SK-N-SH (cell line): ENCODE data around the gene SMG7. TPM values are rescaled to one million over a fixed set of nuclear protein-coding genes. Genes with fewer than 3 reads are reported as not detected.

Source experiments
- CTCF ChIA-PET: fragments of 300-600, 350-600 bp; formaldehyde crosslinking; extraction: SDS; loops from one replicate; lab custom pipeline; 2021; lab: Yijun Ruan, JAX
- POLR2A ChIA-PET: fragments of 350-600 bp; sonication (Branson Sonifier 250); formaldehyde crosslinking; extraction: SDS; loops from one replicate; lab custom pipeline; 2020; ENCODE audit warnings: antibody characterized with exemption, inconsistent platforms; lab: Yijun Ruan, JAX
- DNase-seq: peaks from one replicate; pipeline ENCODE4 v3.0.0; 2012
- H2AFZ ChIP-seq: fragments of 200-600 bp; sonication (generic); 2 replicates; pipeline ENCODE4 v1.8.1; 2016; ENCODE audit warnings: antibody characterized with exemption, mild to moderate bottlenecking, low read depth
- H3F3A ChIP-seq: fragments of 200-600 bp; sonication (generic); replicated peaks from 2 replicates; pipeline ENCODE3; 2016; ENCODE audit warnings: antibody characterized with exemption, mild to moderate bottlenecking; ENCODE audit not compliant: insufficient read depth
- H3K27ac ChIP-seq, 2 experiments: fragments of 200-500 bp in 1 of 2; fragments of 200-600 bp in 1 of 2; sonication (Bioruptor generic) in 1 of 2; sonication (generic), shearing (Covaris generic) in 1 of 2; 2 replicates each; pipeline versions ENCODE4 v1.5.1 to v1.6.1; 2014 to 2016; ENCODE audit warnings: low read depth in 2 of 2, inconsistent platforms in 1 of 2, low read length in 1 of 2, mild to moderate bottlenecking in 1 of 2, mixed read lengths in 1 of 2
- H3K27me3 ChIP-seq: fragments of 200-600 bp; sonication (generic), shearing (Covaris generic); 2 replicates; pipeline ENCODE4 v1.6.1; 2016; ENCODE audit warnings: mixed run types; ENCODE audit not compliant: insufficient read depth
- H3K36me3 ChIP-seq, 2 experiments: fragments of 200-500 bp in 1 of 2; fragments of 200-600 bp in 1 of 2; sonication (Bioruptor generic) in 1 of 2; sonication (generic) in 1 of 2; replicated peaks in 1 of 2; 2 replicates each; pipeline versions ENCODE3 to v1.5.1; 2014 to 2016; ENCODE audit warnings: low read length in 1 of 2, mild to moderate bottlenecking in 1 of 2; ENCODE audit not compliant: insufficient read depth in 2 of 2, control insufficient read depth in 1 of 2
- H3K4me1 ChIP-seq, 2 experiments: fragments of 200-500 bp in 1 of 2; fragments of 200-600 bp in 1 of 2; sonication (Bioruptor generic) in 1 of 2; sonication (generic), shearing (Covaris generic) in 1 of 2; 2 replicates each; pipeline versions ENCODE4 v1.5.1 to v1.6.1; 2014 to 2016; ENCODE audit warnings: low read depth in 1 of 2, low read length in 1 of 2, mixed run types in 1 of 2; ENCODE audit not compliant: insufficient read depth in 2 of 2, control insufficient read depth in 1 of 2
- H3K4me2 ChIP-seq: fragments of 200-600 bp; sonication (generic), shearing (Covaris generic); 2 replicates; pipeline ENCODE4 v1.6.1; 2017; ENCODE audit warnings: mixed run types
- H3K4me3 ChIP-seq, 2 experiments: fragments of 200-500 bp in 1 of 2; fragments of 200-600 bp in 1 of 2; sonication (Bioruptor generic) in 1 of 2; sonication (generic), shearing (Covaris generic) in 1 of 2; 2 replicates each; pipeline versions ENCODE4 v1.5.1 to v1.8.1; 2014 to 2016; ENCODE audit warnings: low read depth in 2 of 2, inconsistent platforms in 1 of 2, low read length in 1 of 2, mild to moderate bottlenecking in 1 of 2, mixed read lengths in 1 of 2, moderate library complexity in 1 of 2
- H3K79me2 ChIP-seq: fragments of 200-600 bp; sonication (generic); 2 replicates; pipeline ENCODE4 v1.8.1; 2017; ENCODE audit warnings: mild to moderate bottlenecking; ENCODE audit not compliant: insufficient read depth
- H3K9ac ChIP-seq: fragments of 200-600 bp; sonication (generic); 2 replicates; pipeline ENCODE4 v1.6.1; 2017; ENCODE audit warnings: mixed run types
- H3K9me2 ChIP-seq: fragments of 200-600 bp; sonication (generic); 2 replicates; pipeline ENCODE4 v1.6.1; 2017; ENCODE audit warnings: mixed run types
- H3K9me3 ChIP-seq: fragments of 200-600 bp; sonication (generic); 2 replicates; pipeline ENCODE4 v1.6.1; 2017; ENCODE audit warnings: mixed run types, mild to moderate bottlenecking, moderate library complexity
- H4K20me1 ChIP-seq: fragments of 200-600 bp; sonication (generic); 2 replicates; pipeline ENCODE4 v1.6.1; 2017; ENCODE audit warnings: mild to moderate bottlenecking, mixed run types; ENCODE audit not compliant: insufficient read depth
- ELF1 ChIP-seq: IDR thresholded peaks from 2 replicates; pipeline ENCODE4 v1.4.0; 2012
- FOSL2 ChIP-seq: IDR thresholded peaks from 2 replicates; pipeline ENCODE4 v1.4.0; 2012; ENCODE audit warnings: low read depth, mild to moderate bottlenecking, moderate library complexity, borderline replicate concordance
- FOXM1 ChIP-seq: IDR thresholded peaks from 2 replicates; pipeline ENCODE4 v1.4.0; 2012; ENCODE audit warnings: low read depth, mild to moderate bottlenecking
- GABPA ChIP-seq: IDR thresholded peaks from 2 replicates; pipeline ENCODE4 v1.4.0; 2012; ENCODE audit warnings: low read depth, mild to moderate bottlenecking
- GATA2 ChIP-seq: sonication (generic); formaldehyde crosslinking; IDR thresholded peaks from 2 replicates; pipeline ENCODE4 v1.5.0; 2020; ENCODE audit warnings: mild to moderate bottlenecking, missing genetic modification reagents
- JUND ChIP-seq: IDR thresholded peaks from 2 replicates; pipeline ENCODE4 v1.4.0; 2012
- MEF2A ChIP-seq: IDR thresholded peaks from 2 replicates; pipeline ENCODE4 v1.4.0; 2012; ENCODE audit warnings: low read depth, borderline replicate concordance
- MXI1 ChIP-seq: IDR thresholded peaks from 2 replicates; pipeline ENCODE4 v1.6.1; 2012; ENCODE audit warnings: mild to moderate bottlenecking, low read depth, low read length, improper control_type of control experiment
- POLR2AphosphoS5 ChIP-seq: IDR thresholded peaks from 2 replicates; pipeline ENCODE4 v1.6.1; 2012; ENCODE audit warnings: low read depth, low read length
- RCOR1 ChIP-seq: fragments of 150-350 bp; IDR thresholded peaks from 2 replicates; pipeline ENCODE4 v1.6.1; 2017; ENCODE audit warnings: antibody characterized with exemption, low read length
- SMC3 ChIP-seq: IDR thresholded peaks from 2 replicates; pipeline ENCODE4 v1.6.1; 2012; ENCODE audit warnings: low read depth, low read length, improper control_type of control experiment
- TAF1 ChIP-seq: IDR thresholded peaks from 2 replicates; pipeline ENCODE4 v1.6.1; 2012; ENCODE audit warnings: low read depth, mild to moderate bottlenecking, low read length, moderate library complexity, borderline replicate concordance
- TCF12 ChIP-seq: IDR thresholded peaks from 2 replicates; pipeline ENCODE4 v1.4.0; 2012
- WGBS: methylation state at CpG from one replicate; pipeline ENCODE4 v1.1.6; 2017; ENCODE audit warnings: low lambda C conversion rate; 5-methylcytosine and 5-hydroxymethylcytosine counted together
- polyA plus RNA-seq, 3 experiments: library from polyadenylated mRNA; depleted of rRNA; stranded (reverse); fragments of >200 nt; gene quantifications; 2 replicates each; pipeline ENCODE4 v1.2.3, GENCODE V29; 2012
- TF ChIP-seq, protein P1 (sequence below): IDR thresholded peaks from 2 replicates; pipeline ENCODE4 v1.6.1; 2012; ENCODE audit warnings: mild to moderate bottlenecking, low read depth, low read length, moderate library complexity
- TF ChIP-seq, protein P2 (sequence below): IDR thresholded peaks from 2 replicates; pipeline ENCODE4 v1.4.0; 2012; ENCODE audit warnings: low read depth
- TF ChIP-seq, protein P3 (sequence below): fragments of 200-600 bp; sonication (generic); IDR thresholded peaks from 2 replicates; pipeline ENCODE4 v1.6.1; 2017; ENCODE audit warnings: antibody characterized with exemption, mild to moderate bottlenecking, moderate library complexity

SMG7 gene
- polyA plus RNA-seq, 1 of the 3 experiments (the other 2 are of a cell fraction): 19.8 TPM

DNA sequence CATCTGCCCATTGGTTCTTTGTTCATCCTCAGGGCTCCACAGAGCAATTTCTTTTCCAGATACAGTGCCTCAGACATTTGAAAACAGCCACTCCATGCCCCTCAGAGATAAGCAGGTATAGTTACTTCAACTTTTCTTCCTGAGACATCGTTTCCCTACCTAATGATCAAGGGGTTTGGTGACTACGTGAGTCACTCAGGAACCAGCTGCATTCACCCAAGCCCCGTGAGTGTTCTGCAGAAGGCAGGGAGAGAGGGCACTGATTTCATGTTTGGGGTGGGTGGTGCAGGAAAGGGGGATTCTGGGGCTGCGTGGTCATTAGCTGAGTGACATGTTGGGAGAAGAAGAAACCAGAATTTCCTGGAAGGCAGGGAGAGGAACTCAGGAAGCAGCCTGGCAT lies 93.0 kb downstream of the SMG7 start:
- Histone ChIP-seq H3K4me3 (no peak overlapping the region), H3K4me2 (no peak overlapping the region), H3K79me2 (no peaks in the 10 kb centered on the region), H3K36me3 (peaks cover 0 to 5% of the 10 kb centered on the region in 2 experiments), H3K4me1 (peaks cover 0 to 8% of the 10 kb centered on the region in 2 experiments; a peak in 2 of 4 replicates), H3F3A (peaks cover 3% of the 10 kb centered on the region), H3K9me2 (no peaks in the 10 kb centered on the region), H3K9ac (no peak overlapping the region), H3K9me3 (no peaks in the 10 kb centered on the region), H4K20me1 (no peaks in the 10 kb centered on the region), H3K27ac (no peak overlapping the region), H2AFZ (no peak overlapping the region), H3K27me3 (no peaks in the 10 kb centered on the region)
- TF ChIP-seq, protein P1, sequence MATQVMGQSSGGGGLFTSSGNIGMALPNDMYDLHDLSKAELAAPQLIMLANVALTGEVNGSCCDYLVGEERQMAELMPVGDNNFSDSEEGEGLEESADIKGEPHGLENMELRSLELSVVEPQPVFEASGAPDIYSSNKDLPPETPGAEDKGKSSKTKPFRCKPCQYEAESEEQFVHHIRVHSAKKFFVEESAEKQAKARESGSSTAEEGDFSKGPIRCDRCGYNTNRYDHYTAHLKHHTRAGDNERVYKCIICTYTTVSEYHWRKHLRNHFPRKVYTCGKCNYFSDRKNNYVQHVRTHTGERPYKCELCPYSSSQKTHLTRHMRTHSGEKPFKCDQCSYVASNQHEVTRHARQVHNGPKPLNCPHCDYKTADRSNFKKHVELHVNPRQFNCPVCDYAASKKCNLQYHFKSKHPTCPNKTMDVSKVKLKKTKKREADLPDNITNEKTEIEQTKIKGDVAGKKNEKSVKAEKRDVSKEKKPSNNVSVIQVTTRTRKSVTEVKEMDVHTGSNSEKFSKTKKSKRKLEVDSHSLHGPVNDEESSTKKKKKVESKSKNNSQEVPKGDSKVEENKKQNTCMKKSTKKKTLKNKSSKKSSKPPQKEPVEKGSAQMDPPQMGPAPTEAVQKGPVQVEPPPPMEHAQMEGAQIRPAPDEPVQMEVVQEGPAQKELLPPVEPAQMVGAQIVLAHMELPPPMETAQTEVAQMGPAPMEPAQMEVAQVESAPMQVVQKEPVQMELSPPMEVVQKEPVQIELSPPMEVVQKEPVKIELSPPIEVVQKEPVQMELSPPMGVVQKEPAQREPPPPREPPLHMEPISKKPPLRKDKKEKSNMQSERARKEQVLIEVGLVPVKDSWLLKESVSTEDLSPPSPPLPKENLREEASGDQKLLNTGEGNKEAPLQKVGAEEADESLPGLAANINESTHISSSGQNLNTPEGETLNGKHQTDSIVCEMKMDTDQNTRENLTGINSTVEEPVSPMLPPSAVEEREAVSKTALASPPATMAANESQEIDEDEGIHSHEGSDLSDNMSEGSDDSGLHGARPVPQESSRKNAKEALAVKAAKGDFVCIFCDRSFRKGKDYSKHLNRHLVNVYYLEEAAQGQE: no peak
- TF ChIP-seq SMC3 (no peak), FOXM1 (no peak), MXI1 (no peak), ELF1 (no peak), FOSL2 (no peak), GATA2 (no peak), TCF12 (no peak), MEF2A (no peak), TAF1 (no peak), GABPA (no peak), POLR2AphosphoS5 (no peak)
- TF ChIP-seq, protein P2, sequence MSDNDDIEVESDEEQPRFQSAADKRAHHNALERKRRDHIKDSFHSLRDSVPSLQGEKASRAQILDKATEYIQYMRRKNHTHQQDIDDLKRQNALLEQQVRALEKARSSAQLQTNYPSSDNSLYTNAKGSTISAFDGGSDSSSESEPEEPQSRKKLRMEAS: no peak
- TF ChIP-seq, protein P3, sequence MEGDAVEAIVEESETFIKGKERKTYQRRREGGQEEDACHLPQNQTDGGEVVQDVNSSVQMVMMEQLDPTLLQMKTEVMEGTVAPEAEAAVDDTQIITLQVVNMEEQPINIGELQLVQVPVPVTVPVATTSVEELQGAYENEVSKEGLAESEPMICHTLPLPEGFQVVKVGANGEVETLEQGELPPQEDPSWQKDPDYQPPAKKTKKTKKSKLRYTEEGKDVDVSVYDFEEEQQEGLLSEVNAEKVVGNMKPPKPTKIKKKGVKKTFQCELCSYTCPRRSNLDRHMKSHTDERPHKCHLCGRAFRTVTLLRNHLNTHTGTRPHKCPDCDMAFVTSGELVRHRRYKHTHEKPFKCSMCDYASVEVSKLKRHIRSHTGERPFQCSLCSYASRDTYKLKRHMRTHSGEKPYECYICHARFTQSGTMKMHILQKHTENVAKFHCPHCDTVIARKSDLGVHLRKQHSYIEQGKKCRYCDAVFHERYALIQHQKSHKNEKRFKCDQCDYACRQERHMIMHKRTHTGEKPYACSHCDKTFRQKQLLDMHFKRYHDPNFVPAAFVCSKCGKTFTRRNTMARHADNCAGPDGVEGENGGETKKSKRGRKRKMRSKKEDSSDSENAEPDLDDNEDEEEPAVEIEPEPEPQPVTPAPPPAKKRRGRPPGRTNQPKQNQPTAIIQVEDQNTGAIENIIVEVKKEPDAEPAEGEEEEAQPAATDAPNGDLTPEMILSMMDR: no peak
- 77% methylated on average over 4 of the region's 4 CpGs for WGBS
- DNase-seq: no peak
- ChIA-PET CTCF (interaction anchor here (1.2 to 1.5 kb wide), 2 partner anchors 62 to 259 kb away, joined by 3 read pairs; no protein-coding TSS in a partner anchor), POLR2A (no interaction called here)

DNA sequence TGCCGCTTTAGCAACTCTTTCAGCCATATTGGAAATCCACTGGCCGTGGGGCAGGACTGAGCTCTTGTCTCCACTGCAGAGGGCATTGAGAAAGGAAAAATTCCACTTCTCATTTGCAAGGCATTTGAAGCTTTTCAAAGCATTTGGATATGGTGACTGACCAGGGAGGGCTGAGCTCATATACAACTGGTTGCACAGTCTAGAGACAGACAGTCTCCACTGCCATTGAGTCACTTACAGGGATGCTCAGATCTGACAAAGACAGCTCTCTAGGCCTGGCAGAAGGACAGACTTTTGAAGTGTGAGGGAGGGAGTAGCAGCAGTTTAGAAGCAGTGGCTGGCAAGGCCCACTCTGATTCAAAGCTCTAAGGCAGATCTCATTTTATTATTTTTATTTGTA lies 93.7 kb downstream of the SMG7 start:
- TF ChIP-seq JUND (no peak), TAF1 (no peak), RCOR1 (no peak)
- TF ChIP-seq, all 33 proteins: peak for 0
- no peak overlapping the region for H3K27ac ChIP-seq
- H3F3A ChIP-seq: peaks cover 3% of the 10 kb centered on the region
- H3K4me1 ChIP-seq: peaks cover 0 to 8% of the 10 kb centered on the region in 2 experiments; a peak in 2 of 4 replicates
- no peak for DNase-seq
- H3K9ac ChIP-seq: no peak overlapping the region
- H3K36me3 ChIP-seq: peaks cover 0 to 5% of the 10 kb centered on the region in 2 experiments
- ChIA-PET POLR2A (no interaction called here), CTCF (interaction anchor here (0.8 to 1.2 kb wide), 3 partner anchors 12 to 284 kb away, joined by 3 read pairs; no protein-coding TSS in a partner anchor)
- no peaks in the 10 kb centered on the region for H3K27me3 ChIP-seq
- H3K9me2 ChIP-seq: no peaks in the 10 kb centered on the region
- no peak overlapping the region for H3K4me2 ChIP-seq
- H3K79me2 ChIP-seq: no peaks in the 10 kb centered on the region
- H3K4me3 ChIP-seq: no peak overlapping the region
- H3K9me3 ChIP-seq: no peaks in the 10 kb centered on the region
- H2AFZ ChIP-seq: no peak overlapping the region
- 94% methylated on average over 2 of the region's 2 CpGs for WGBS
- H4K20me1 ChIP-seq: no peaks in the 10 kb centered on the region
